NCI-H146 (cell line): Measurements from ENCODE around the gene APP.

Source experiments
- DNase-seq: peaks from one replicate; lab custom pipeline; 2025; lab: John Stamatoyannopoulos, UW

APP gene

GRCh38 chr21:25863031-25863430 lies 307.5 kb downstream of the APP start:
- no peak for DNase-seq

GRCh38 chr21:25862596-25862995 lies 308.0 kb downstream of the APP start:
- DNase-seq = peak; percentile 19

GRCh38 chr21:25862112-25862511 lies 308.5 kb downstream of the APP start:
- peak; percentile 17 for DNase-seq

DNA sequence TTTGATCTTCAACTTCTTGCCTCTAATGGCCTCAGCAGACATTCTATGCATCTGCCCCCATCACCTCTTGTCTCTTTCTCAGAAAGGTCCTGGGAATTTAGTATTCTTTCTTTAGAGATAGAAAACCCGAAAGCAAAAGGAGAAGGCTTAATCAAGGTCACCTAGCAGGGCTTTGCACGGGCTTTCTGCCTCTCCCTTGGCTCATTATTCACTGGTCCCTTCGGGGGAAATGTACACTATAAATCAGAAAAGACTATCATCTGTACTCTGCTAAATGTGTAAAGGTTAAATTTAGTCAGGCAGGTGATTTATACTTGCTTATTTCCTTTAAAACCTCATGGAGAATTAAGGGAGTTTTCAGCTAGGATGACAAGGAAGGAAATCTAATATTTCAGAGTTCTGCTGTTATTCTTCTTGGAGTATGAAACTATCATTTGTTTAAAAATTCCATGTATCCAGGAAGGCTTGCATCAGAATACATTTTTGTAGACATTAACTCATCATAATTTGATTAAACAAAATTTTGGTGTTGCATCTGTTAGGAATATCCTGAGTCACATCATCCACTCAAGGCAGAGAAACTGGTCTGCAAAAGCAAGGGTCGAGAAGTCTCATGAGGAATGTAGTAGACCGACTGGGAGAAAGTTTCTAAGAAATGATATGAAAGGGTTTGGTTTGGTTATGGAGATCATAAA lies 311.2 kb downstream of the APP start:
- DNase-seq = no peak

GRCh38 chr21:25858325-25858724 lies 312.2 kb downstream of the APP start:
- DNase-seq = peak; percentile 4

DNA sequence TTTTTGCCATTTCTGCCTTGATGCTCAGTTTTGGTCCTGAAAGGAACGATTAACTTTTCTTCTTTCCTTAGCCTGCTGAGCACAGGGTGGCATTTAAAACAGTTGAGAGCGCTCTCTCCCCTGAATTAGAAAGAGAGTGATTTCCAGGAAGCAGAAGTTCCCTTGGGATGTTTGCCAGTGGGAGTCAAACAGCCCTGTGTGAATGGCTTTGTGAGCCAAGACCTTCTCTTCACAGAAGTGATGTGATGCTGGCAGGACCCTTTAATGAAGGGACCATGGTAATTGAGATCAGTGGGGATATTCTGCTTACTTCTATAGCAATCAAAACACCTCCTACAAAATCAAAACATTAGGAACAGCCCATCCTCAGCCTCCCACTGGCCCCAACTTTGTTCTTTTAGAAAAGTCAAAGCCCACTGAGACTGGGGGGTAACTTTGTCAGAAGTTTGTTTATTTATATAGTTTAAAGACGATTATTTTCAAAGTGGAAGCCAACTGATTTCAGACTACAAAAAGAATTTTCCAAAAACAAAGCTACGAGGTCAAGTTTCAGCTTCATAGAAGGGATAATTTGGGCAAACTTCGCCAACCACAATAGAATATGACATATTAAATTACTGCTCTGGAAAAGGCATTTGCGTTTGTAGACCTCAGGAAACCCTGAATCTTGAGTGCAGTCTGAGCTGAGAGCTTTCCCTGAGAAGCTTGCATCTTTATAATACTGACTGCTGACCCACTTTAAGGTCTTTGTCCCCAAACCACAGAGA lies 313.1 kb downstream of the APP start:
- DNase-seq = no peak

DNA sequence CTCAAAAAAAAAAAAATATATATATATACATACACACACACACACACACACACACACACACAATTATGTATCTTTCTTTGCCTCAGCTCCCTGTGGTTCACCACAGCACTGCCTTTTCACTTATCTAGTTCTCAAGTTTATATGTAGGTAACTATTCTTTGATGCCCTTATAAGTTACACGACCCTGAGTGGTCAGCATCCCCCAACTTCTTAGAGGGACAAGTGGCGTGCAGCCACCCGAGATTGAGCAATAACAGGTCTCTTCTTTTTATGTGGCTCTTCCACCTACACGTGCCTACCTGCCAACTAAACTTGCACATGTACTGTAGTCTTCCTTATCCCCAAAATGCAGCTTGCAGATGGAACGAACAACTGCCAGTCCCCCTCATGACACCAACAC lies 315.0 kb downstream of the APP start:
- no peak for DNase-seq

DNA sequence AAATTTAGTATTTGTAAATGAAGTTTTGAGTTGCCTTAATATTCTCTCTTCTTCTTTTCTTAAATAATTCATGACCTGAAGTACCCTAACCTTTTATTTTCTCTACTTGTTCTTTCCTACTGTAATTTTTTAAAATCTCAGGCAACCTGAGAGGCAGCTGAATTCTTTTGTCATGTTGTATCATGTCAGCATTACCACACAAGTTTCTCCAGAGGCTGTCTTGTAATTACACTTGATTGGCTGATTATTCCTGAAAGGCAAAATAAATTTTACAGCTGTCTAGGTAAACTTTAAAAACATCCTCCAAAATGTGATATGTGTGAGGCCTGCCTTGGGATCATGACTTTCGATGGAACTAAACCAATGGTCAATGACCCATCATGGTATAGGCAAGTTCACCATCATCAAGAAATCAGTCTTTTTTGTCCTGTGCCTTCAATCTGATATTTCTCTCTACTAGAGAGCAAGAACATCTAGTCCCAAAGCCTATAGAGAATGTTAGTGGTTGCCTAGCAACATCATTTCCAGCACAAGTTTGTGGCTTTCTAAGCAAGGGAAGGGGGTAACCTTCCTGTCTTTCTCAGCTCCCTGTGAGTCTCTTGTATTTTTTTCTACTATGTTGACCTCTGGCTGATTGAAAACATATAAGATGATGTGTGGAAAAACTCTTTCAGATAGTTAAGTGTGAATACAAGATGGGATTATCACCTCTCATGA lies 320.3 kb downstream of the APP start:
- no peak for DNase-seq

- DNase-seq = no peak
These were observed 322.3 kb downstream of the APP start for GRCh38 chr21:25848309-25848708.

GRCh38 chr21:25845729-25846256 lies 324.8 kb downstream of the APP start:
- no peak for DNase-seq

DNA sequence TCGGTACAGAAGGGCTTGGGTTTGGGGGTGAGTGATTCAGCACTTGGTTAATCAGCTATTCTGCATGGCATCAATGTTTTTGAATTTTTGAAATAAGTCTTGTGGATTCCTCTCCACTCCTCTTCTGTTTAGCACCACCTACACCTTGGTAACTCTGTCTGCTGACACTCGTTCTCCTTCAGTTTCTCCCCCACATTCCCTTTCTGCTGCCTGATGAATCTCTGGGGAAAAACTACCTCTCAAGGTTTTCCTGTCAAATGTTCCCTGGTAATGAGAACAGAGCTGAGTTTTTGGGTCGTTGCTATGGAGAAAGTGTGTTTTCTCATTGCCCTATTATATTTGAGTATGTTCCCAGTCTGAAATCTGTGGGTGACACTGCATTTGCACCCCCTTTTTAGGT lies 327.6 kb downstream of the APP start:
- DNase-seq = no peak

DNA sequence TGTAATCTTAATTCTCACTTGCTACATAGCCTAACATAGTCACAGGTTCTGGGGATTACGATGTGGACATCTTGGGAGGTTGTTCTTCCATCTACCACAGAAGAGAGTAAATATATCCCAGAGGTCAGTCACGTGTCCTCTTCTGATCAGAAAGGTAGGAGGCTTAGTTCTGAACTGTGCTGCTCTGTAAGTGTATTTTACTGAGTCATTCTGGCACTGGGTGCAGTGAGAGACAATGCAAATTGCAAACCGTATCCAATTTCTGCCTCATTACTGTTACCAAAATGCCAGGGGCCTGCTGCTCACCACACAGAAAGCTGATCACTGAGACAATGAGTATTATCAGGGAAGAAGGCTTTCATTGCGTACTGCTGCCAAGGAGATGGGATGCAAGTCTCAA lies 331.8 kb downstream of the APP start:
- DNase-seq = peak; percentile 1

DNA sequence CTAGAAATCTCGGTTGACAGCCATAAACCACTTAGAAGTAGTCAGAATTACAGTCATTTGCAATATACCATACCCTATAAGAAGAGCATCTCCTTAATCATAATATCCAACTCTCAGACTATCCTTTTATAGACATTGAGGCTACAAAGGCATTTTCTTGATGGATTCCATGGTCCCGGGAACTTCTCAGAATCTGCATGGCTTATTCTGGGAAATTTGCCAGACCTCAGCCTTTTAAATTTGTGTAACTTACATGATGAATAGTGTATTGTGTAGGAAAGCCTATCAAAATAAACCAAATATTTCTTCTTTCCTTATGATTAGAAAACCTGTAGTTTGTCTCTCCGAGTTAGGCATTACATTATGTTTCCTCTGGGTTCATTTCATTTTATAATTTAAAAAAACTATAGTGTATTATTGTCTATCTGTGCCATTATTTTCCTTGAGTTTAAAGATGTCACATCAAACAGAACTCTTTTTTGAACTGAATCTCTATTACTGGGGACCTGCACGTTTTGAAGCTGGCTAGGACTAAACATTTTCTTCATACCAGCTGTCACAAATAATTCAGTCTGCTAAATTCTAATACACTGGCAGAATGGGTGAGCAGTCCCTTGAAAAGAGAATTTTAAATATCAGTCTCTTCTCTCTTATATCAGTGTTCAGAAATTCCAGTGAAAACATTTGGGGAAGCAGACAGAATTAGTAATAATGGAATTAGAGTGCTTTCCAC lies 332.9 kb downstream of the APP start:
- no peak for DNase-seq

- no peak for DNase-seq
These were observed 334.2 kb downstream of the APP start for GRCh38 chr21:25836396-25836795.

DNA sequence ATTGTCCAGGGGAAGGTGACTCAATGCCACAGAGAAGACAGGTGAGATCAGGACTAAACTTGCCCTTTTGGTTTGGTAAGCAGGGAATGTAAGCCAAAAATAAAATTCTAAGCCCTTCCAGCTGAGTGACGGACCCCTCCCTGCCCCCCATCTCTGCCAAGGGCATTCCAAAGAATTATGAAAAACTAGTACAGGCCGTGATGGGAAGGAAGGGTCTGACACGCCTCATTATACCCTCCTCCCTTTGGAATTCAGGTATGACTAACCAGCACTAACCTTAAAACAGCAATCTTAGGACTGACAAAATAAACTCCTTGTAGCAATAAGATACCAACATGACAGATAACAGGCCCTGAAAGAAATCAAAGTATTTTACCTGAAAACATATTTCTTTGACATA lies 336.2 kb downstream of the APP start:
- no peak for DNase-seq

GRCh38 chr21:25831300-25831960 lies 339.1 kb downstream of the APP start:
- no peak for DNase-seq
